ENCODE measurements around the gene LARP1. TPM values are rescaled to one million over a fixed set of nuclear protein-coding genes. Genes with fewer than 3 reads are reported as not detected.

Gene LARP1
- total and polyA plus RNA-seq, 9 of the 15 experiments (the other 6 are each of a cell fraction or from before 2014, with no cell fraction given) = 22.6 to 300 (median 92.0) TPM

GRCh38 chr5:154858297-154858971 lies 103.3 kb downstream of the LARP1 start, which contains the start of gene CNOT8 (continued):
- TF ChIP-seq ZBTB43 (CRISPR knock-in tag; IDR thresholded peaks at IDR 0.05) (no peak), ARID1B (IDR thresholded peaks at IDR 0.05) (peak; percentile 44; the same call in 1 of the 2 replicates), RAD21 (CRISPR knock-in tag; conservative IDR thresholded peaks at IDR 0.05 in 1 of 2, IDR thresholded peaks at IDR 0.05 in 1 of 2) (peak in 1 of 2 experiments; percentile 9; a peak in 1 of 4 replicates), NRF1 (conservative IDR thresholded peaks at IDR 0.05 in 1 of 2, IDR thresholded peaks at IDR 0.05 in 1 of 2) (peak; percentile 92 to 93), SAFB2 (IDR thresholded peaks at IDR 0.05; ENCODE audit: borderline replicate concordance, low read depth, low read length, severe bottlenecking) (no peak), HDAC2 (IDR thresholded peaks at IDR 0.05) (no peak), CXXC5 (CRISPR knock-in tag; IDR thresholded peaks at IDR 0.05) (peak; percentile 84), NR4A1 (CRISPR knock-in tag; IDR thresholded peaks at IDR 0.05) (0 out of 2 replicates have a peak, but pooled peaks have one; percentile 21), NR4A1 (tag; IDR thresholded peaks at IDR 0.05) (peak; percentile 20; the same call in 1 of the 2 replicates), POLR2B (IDR thresholded peaks at IDR 0.05; ENCODE audit: low read depth, partially characterized antibody) (peak; percentile 88), ZNF280A (IDR thresholded peaks at IDR 0.05; ENCODE audit: low read depth, partially characterized antibody) (no peak), ZNF639 (CRISPR knock-in tag; conservative IDR thresholded peaks at IDR 0.05 in 1 of 2, IDR thresholded peaks at IDR 0.05 in 1 of 2) (peak in 1 of 2 experiments; percentile 96; a peak in 2 of 4 replicates), CBFB (CRISPR knock-in tag; IDR thresholded peaks at IDR 0.05) (no peak), KDM5B (IDR thresholded peaks at IDR 0.05; ENCODE audit: insufficient replicate concordance, low read depth, low read length) (no peak), SMC3 (conservative IDR thresholded peaks at IDR 0.05; ENCODE audit: insufficient read depth, low read depth, low read length) (0 out of 2 replicates have a peak, but pooled peaks have one; percentile 15), MED1 (CRISPR knock-in tag; IDR thresholded peaks at IDR 0.05; ENCODE audit: borderline replicate concordance) (no peak), ARID2 (IDR thresholded peaks at IDR 0.05) (no peak), BCOR (IDR thresholded peaks at IDR 0.05) (no peak), EP300 (IDR thresholded peaks at IDR 0.05; ENCODE audit: low read length) (0 out of 2 replicates have a peak, but pooled peaks have one; percentile 11), KLF6 (CRISPR knock-in tag; IDR thresholded peaks at IDR 0.05; ENCODE audit: borderline replicate concordance) (no peak), ZNF507 (tag; conservative IDR thresholded peaks at IDR 0.05) (no peak), STAT5A (IDR thresholded peaks at IDR 0.05; ENCODE audit: borderline replicate concordance, low read length) (no peak), TRIM24 (IDR thresholded peaks at IDR 0.05) (no peak), EHMT2 (IDR thresholded peaks at IDR 0.05) (no peak), NFIC (IDR thresholded peaks at IDR 0.05) (peak; percentile 32; the same call in 1 of the 2 replicates), DNMT1 (IDR thresholded peaks at IDR 0.05) (no peak)
